Rectal smooth muscle tissue (tissue), 1 donor: ENCODE measurements around the gene EFCAB6.

Experiments used
- H3K27ac ChIP-seq: one replicate; pipeline ENCODE4 v1.7.0; 2013; ENCODE audit warnings: low read depth, low read length, inconsistent platforms
- H3K27me3 ChIP-seq: one replicate; pipeline ENCODE4 v1.7.0; 2013; ENCODE audit warnings: low read length; ENCODE audit not compliant: control insufficient read depth, insufficient read depth
- H3K36me3 ChIP-seq: one replicate; pipeline ENCODE4 v1.7.0; 2013; ENCODE audit warnings: low read length; ENCODE audit not compliant: control insufficient read depth, insufficient read depth
- H3K4me1 ChIP-seq: one replicate; pipeline ENCODE4 v1.7.0; 2013; ENCODE audit warnings: low read length; ENCODE audit not compliant: control insufficient read depth, insufficient read depth
- H3K4me3 ChIP-seq: one replicate; pipeline ENCODE4 v1.7.0; 2013; ENCODE audit warnings: low read length
- H3K9ac ChIP-seq: one replicate; pipeline ENCODE4 v1.7.0; 2013; ENCODE audit warnings: low read length

The EFCAB6 gene

GRCh38 chr22:43580271-43580750 is 231.8 kb downstream of the EFCAB6 start:
- H3K27me3 ChIP-seq: no peaks in the 10 kb centered on the region
- H3K9ac ChIP-seq: no peak overlapping the region
- no peak overlapping the region for H3K4me3 ChIP-seq
- H3K4me1 ChIP-seq: no peaks in the 10 kb centered on the region
- no peak overlapping the region for H3K27ac ChIP-seq
- no peaks in the 10 kb centered on the region for H3K36me3 ChIP-seq

GRCh38 chr22:43574738-43575137 is 237.4 kb downstream of the EFCAB6 start:
- H3K36me3 ChIP-seq: no peaks in the 10 kb centered on the region
- no peak overlapping the region for H3K4me3 ChIP-seq

GRCh38 chr22:43572710-43573109 is 239.4 kb downstream of the EFCAB6 start:
- Histone ChIP-seq H3K9ac (no peak overlapping the region), H3K4me1 (no peaks in the 10 kb centered on the region), H3K27me3 (no peaks in the 10 kb centered on the region), H3K27ac (no peak overlapping the region), H3K36me3 (no peaks in the 10 kb centered on the region), H3K4me3 (no peak overlapping the region)

More at GRCh38 chr22:43574738-43575137, 237.4 kb downstream of the EFCAB6 start:
- Histone ChIP-seq H3K27ac (no peak overlapping the region), H3K9ac (no peak overlapping the region), H3K27me3 (no peaks in the 10 kb centered on the region), H3K4me1 (no peaks in the 10 kb centered on the region)

GRCh38 chr22:43571181-43571580 is 240.9 kb downstream of the EFCAB6 start:
- H3K4me3 ChIP-seq: no peak overlapping the region
- H3K9ac ChIP-seq: no peak overlapping the region
- no peaks in the 10 kb centered on the region for H3K36me3 ChIP-seq
- H3K27ac ChIP-seq: no peak overlapping the region
- H3K4me1 ChIP-seq: no peaks in the 10 kb centered on the region
- H3K27me3 ChIP-seq: no peaks in the 10 kb centered on the region

GRCh38 chr22:43570531-43571165 is 241.5 kb downstream of the EFCAB6 start:
- Histone ChIP-seq H3K27ac (no peak overlapping the region), H3K4me3 (no peak overlapping the region), H3K4me1 (no peaks in the 10 kb centered on the region), H3K27me3 (no peaks in the 10 kb centered on the region), H3K9ac (no peak overlapping the region), H3K36me3 (no peaks in the 10 kb centered on the region)

GRCh38 chr22:43569111-43569510 is 243.0 kb downstream of the EFCAB6 start:
- Histone ChIP-seq H3K36me3 (no peaks in the 10 kb centered on the region), H3K27me3 (no peaks in the 10 kb centered on the region)

GRCh38 chr22:43567691-43568324 is 244.3 kb downstream of the EFCAB6 start:
- H3K4me1 ChIP-seq: no peaks in the 10 kb centered on the region
- H3K36me3 ChIP-seq: no peaks in the 10 kb centered on the region
- H3K4me3 ChIP-seq: no peak overlapping the region
- no peaks in the 10 kb centered on the region for H3K27me3 ChIP-seq
- H3K27ac ChIP-seq: no peak overlapping the region
- H3K9ac ChIP-seq: no peak overlapping the region

More at GRCh38 chr22:43569111-43569510, 243.0 kb downstream of the EFCAB6 start:
- Histone ChIP-seq H3K4me1 (no peaks in the 10 kb centered on the region), H3K27ac (no peak overlapping the region), H3K4me3 (no peak overlapping the region), H3K9ac (no peak overlapping the region)

- H3K27me3 ChIP-seq: no peaks in the 10 kb centered on the region
- no peak overlapping the region for H3K4me3 ChIP-seq
- H3K36me3 ChIP-seq: no peaks in the 10 kb centered on the region
- H3K27ac ChIP-seq: no peak overlapping the region
- H3K9ac ChIP-seq: no peak overlapping the region
- no peaks in the 10 kb centered on the region for H3K4me1 ChIP-seq
Measured at GRCh38 chr22:43566561-43567332, 245.4 kb downstream of the EFCAB6 start.

- Histone ChIP-seq H3K9ac (no peak overlapping the region), H3K36me3 (no peaks in the 10 kb centered on the region), H3K27ac (no peak overlapping the region), H3K4me3 (no peak overlapping the region), H3K27me3 (no peaks in the 10 kb centered on the region), H3K4me1 (no peaks in the 10 kb centered on the region)
Measured at GRCh38 chr22:43566021-43566420, 246.1 kb downstream of the EFCAB6 start.

GRCh38 chr22:43564859-43565258 is 247.2 kb downstream of the EFCAB6 start:
- Histone ChIP-seq H3K4me3 (no peak overlapping the region), H3K27ac (no peak overlapping the region), H3K36me3 (no peaks in the 10 kb centered on the region), H3K4me1 (no peaks in the 10 kb centered on the region), H3K9ac (no peak overlapping the region), H3K27me3 (no peaks in the 10 kb centered on the region)

- no peak overlapping the region for H3K27ac ChIP-seq
- H3K9ac ChIP-seq: no peak overlapping the region
Measured at GRCh38 chr22:43563571-43563970, 248.5 kb downstream of the EFCAB6 start.

GRCh38 chr22:43562843-43563242 is 249.3 kb downstream of the EFCAB6 start:
- Histone ChIP-seq H3K4me1 (no peaks in the 10 kb centered on the region), H3K27me3 (no peaks in the 10 kb centered on the region), H3K27ac (no peak overlapping the region), H3K9ac (no peak overlapping the region), H3K36me3 (no peaks in the 10 kb centered on the region), H3K4me3 (no peak overlapping the region)

More at GRCh38 chr22:43563571-43563970, 248.5 kb downstream of the EFCAB6 start:
- Histone ChIP-seq H3K27me3 (no peaks in the 10 kb centered on the region), H3K36me3 (no peaks in the 10 kb centered on the region), H3K4me1 (no peaks in the 10 kb centered on the region), H3K4me3 (no peak overlapping the region)
